SK-N-SH (cell line): ENCODE measurements around the gene SEPTIN2. TPM values are rescaled to one million over a fixed set of nuclear protein-coding genes. Genes with fewer than 3 reads are reported as not detected.

Source experiments
- CTCF ChIA-PET: fragments of 300-600, 350-600 bp; formaldehyde crosslinking; extraction: SDS; loops from one replicate; lab custom pipeline; 2021; lab: Yijun Ruan, JAX
- POLR2A ChIA-PET: fragments of 350-600 bp; sonication (Branson Sonifier 250); formaldehyde crosslinking; extraction: SDS; loops from one replicate; lab custom pipeline; 2020; ENCODE audit warnings: antibody characterized with exemption, inconsistent platforms; lab: Yijun Ruan, JAX
- DNase-seq: peaks from one replicate; pipeline ENCODE4 v3.0.0; 2012
- H2AFZ ChIP-seq: fragments of 200-600 bp; sonication (generic); 2 replicates; pipeline ENCODE4 v1.8.1; 2016; ENCODE audit warnings: antibody characterized with exemption, mild to moderate bottlenecking, low read depth
- H3F3A ChIP-seq: fragments of 200-600 bp; sonication (generic); replicated peaks from 2 replicates; pipeline ENCODE3; 2016; ENCODE audit warnings: antibody characterized with exemption, mild to moderate bottlenecking; ENCODE audit not compliant: insufficient read depth
- H3K27ac ChIP-seq, 2 experiments: fragments of 200-500 bp in 1 of 2; fragments of 200-600 bp in 1 of 2; sonication (Bioruptor generic) in 1 of 2; sonication (generic), shearing (Covaris generic) in 1 of 2; 2 replicates each; pipeline versions ENCODE4 v1.5.1 to v1.6.1; 2014 to 2016; ENCODE audit warnings: low read depth in 2 of 2, inconsistent platforms in 1 of 2, low read length in 1 of 2, mild to moderate bottlenecking in 1 of 2, mixed read lengths in 1 of 2
- H3K27me3 ChIP-seq: fragments of 200-600 bp; sonication (generic), shearing (Covaris generic); 2 replicates; pipeline ENCODE4 v1.6.1; 2016; ENCODE audit warnings: mixed run types; ENCODE audit not compliant: insufficient read depth
- H3K36me3 ChIP-seq, 2 experiments: fragments of 200-500 bp in 1 of 2; fragments of 200-600 bp in 1 of 2; sonication (Bioruptor generic) in 1 of 2; sonication (generic) in 1 of 2; replicated peaks in 1 of 2; 2 replicates each; pipeline versions ENCODE3 to v1.5.1; 2014 to 2016; ENCODE audit warnings: low read length in 1 of 2, mild to moderate bottlenecking in 1 of 2; ENCODE audit not compliant: insufficient read depth in 2 of 2, control insufficient read depth in 1 of 2
- H3K4me1 ChIP-seq, 2 experiments: fragments of 200-500 bp in 1 of 2; fragments of 200-600 bp in 1 of 2; sonication (Bioruptor generic) in 1 of 2; sonication (generic), shearing (Covaris generic) in 1 of 2; 2 replicates each; pipeline versions ENCODE4 v1.5.1 to v1.6.1; 2014 to 2016; ENCODE audit warnings: low read depth in 1 of 2, low read length in 1 of 2, mixed run types in 1 of 2; ENCODE audit not compliant: insufficient read depth in 2 of 2, control insufficient read depth in 1 of 2
- H3K4me2 ChIP-seq: fragments of 200-600 bp; sonication (generic), shearing (Covaris generic); 2 replicates; pipeline ENCODE4 v1.6.1; 2017; ENCODE audit warnings: mixed run types
- H3K4me3 ChIP-seq, 2 experiments: fragments of 200-500 bp in 1 of 2; fragments of 200-600 bp in 1 of 2; sonication (Bioruptor generic) in 1 of 2; sonication (generic), shearing (Covaris generic) in 1 of 2; 2 replicates each; pipeline versions ENCODE4 v1.5.1 to v1.8.1; 2014 to 2016; ENCODE audit warnings: low read depth in 2 of 2, inconsistent platforms in 1 of 2, low read length in 1 of 2, mild to moderate bottlenecking in 1 of 2, mixed read lengths in 1 of 2, moderate library complexity in 1 of 2
- H3K79me2 ChIP-seq: fragments of 200-600 bp; sonication (generic); 2 replicates; pipeline ENCODE4 v1.8.1; 2017; ENCODE audit warnings: mild to moderate bottlenecking; ENCODE audit not compliant: insufficient read depth
- H3K9ac ChIP-seq: fragments of 200-600 bp; sonication (generic); 2 replicates; pipeline ENCODE4 v1.6.1; 2017; ENCODE audit warnings: mixed run types
- H3K9me2 ChIP-seq: fragments of 200-600 bp; sonication (generic); 2 replicates; pipeline ENCODE4 v1.6.1; 2017; ENCODE audit warnings: mixed run types
- H3K9me3 ChIP-seq: fragments of 200-600 bp; sonication (generic); 2 replicates; pipeline ENCODE4 v1.6.1; 2017; ENCODE audit warnings: mixed run types, mild to moderate bottlenecking, moderate library complexity
- H4K20me1 ChIP-seq: fragments of 200-600 bp; sonication (generic); 2 replicates; pipeline ENCODE4 v1.6.1; 2017; ENCODE audit warnings: mild to moderate bottlenecking, mixed run types; ENCODE audit not compliant: insufficient read depth
- ELF1 ChIP-seq: IDR thresholded peaks from 2 replicates; pipeline ENCODE4 v1.4.0; 2012
- EP300 ChIP-seq, 2 experiments: IDR thresholded peaks; 2 replicates each; pipeline versions ENCODE4 v1.4.0 to v1.6.1; 2012; ENCODE audit warnings: borderline replicate concordance in 1 of 2, low read depth in 1 of 2, low read length in 1 of 2
- FOSL2 ChIP-seq: IDR thresholded peaks from 2 replicates; pipeline ENCODE4 v1.4.0; 2012; ENCODE audit warnings: low read depth, mild to moderate bottlenecking, moderate library complexity, borderline replicate concordance
- FOXJ3 ChIP-seq: sonication (generic); formaldehyde crosslinking; IDR thresholded peaks from 2 replicates; pipeline ENCODE4 v1.5.1; 2020; ENCODE audit warnings: mild to moderate bottlenecking, missing genetic modification reagents
- MEF2A ChIP-seq: IDR thresholded peaks from 2 replicates; pipeline ENCODE4 v1.4.0; 2012; ENCODE audit warnings: low read depth, borderline replicate concordance
- POLR2AphosphoS5 ChIP-seq: IDR thresholded peaks from 2 replicates; pipeline ENCODE4 v1.6.1; 2012; ENCODE audit warnings: low read depth, low read length
- RCOR1 ChIP-seq: fragments of 150-350 bp; IDR thresholded peaks from 2 replicates; pipeline ENCODE4 v1.6.1; 2017; ENCODE audit warnings: antibody characterized with exemption, low read length
- RXRA ChIP-seq: IDR thresholded peaks from 2 replicates; pipeline ENCODE4 v1.4.0; 2012; ENCODE audit warnings: low read depth, mild to moderate bottlenecking, borderline replicate concordance
- SIN3A ChIP-seq: IDR thresholded peaks from 2 replicates; pipeline ENCODE4 v1.6.1; 2012; ENCODE audit warnings: low read depth, mild to moderate bottlenecking, low read length, moderate library complexity, borderline replicate concordance
- SMC3 ChIP-seq: IDR thresholded peaks from 2 replicates; pipeline ENCODE4 v1.6.1; 2012; ENCODE audit warnings: low read depth, low read length, improper control_type of control experiment
- TEAD4 ChIP-seq: IDR thresholded peaks from 2 replicates; pipeline ENCODE4 v1.4.0; 2012; ENCODE audit warnings: mild to moderate bottlenecking, borderline replicate concordance; ENCODE audit not compliant: insufficient read depth
- USF1 ChIP-seq: IDR thresholded peaks from 2 replicates; pipeline ENCODE4 v1.4.0; 2012; ENCODE audit warnings: low read depth, borderline replicate concordance
- ZBTB33 ChIP-seq: IDR thresholded peaks from 2 replicates; pipeline ENCODE4 v1.4.0; 2012; ENCODE audit warnings: low read depth, borderline replicate concordance
- WGBS: methylation state at CpG from one replicate; pipeline ENCODE4 v1.1.6; 2017; ENCODE audit warnings: low lambda C conversion rate; 5-methylcytosine and 5-hydroxymethylcytosine counted together
- polyA plus RNA-seq, 3 experiments: library from polyadenylated mRNA; depleted of rRNA; stranded (reverse); fragments of >200 nt; gene quantifications; 2 replicates each; pipeline ENCODE4 v1.2.3, GENCODE V29; 2012
- TF ChIP-seq, protein P1 (sequence below): IDR thresholded peaks from 2 replicates; pipeline ENCODE4 v1.6.1; 2012; ENCODE audit warnings: mild to moderate bottlenecking, low read depth, low read length, moderate library complexity
- TF ChIP-seq, protein P2 (sequence below): IDR thresholded peaks from 2 replicates; pipeline ENCODE4; 2012
- TF ChIP-seq, protein P3 (sequence below): fragments of 200-600 bp; sonication (generic); IDR thresholded peaks from 2 replicates; pipeline ENCODE4 v1.6.1; 2017; ENCODE audit warnings: antibody characterized with exemption, mild to moderate bottlenecking, moderate library complexity
- TF ChIP-seq, protein P4 (sequence below): fragments of 150-350 bp; IDR thresholded peaks from 2 replicates; pipeline ENCODE4 v1.6.1; 2017; ENCODE audit warnings: antibody characterized with exemption, low read length, low read depth, borderline replicate concordance

The SEPTIN2 gene
- polyA plus RNA-seq, 1 of the 3 experiments (the other 2 are of a cell fraction), result 226 TPM

DNA sequence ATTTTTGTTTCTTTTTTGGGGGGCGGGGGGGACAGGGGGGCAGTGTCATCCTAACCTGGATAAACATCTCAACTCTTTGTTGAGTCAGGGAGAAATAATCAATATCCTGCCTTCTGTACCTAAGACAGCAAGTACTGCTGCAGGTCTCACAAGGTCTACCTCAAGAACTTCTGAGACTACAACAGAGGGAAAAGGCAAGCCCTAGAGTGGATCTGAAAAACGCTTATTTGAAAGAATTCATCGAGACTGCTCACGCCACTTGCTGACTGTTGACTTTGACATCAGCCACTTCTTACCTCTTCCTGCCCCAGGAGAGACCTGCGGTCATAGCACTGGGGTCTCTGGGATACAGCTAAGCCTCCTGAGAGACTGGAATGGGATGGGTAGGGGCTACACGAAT, 8.7 kb upstream of the SEPTIN2 start:
- TF ChIP-seq, protein P1, sequence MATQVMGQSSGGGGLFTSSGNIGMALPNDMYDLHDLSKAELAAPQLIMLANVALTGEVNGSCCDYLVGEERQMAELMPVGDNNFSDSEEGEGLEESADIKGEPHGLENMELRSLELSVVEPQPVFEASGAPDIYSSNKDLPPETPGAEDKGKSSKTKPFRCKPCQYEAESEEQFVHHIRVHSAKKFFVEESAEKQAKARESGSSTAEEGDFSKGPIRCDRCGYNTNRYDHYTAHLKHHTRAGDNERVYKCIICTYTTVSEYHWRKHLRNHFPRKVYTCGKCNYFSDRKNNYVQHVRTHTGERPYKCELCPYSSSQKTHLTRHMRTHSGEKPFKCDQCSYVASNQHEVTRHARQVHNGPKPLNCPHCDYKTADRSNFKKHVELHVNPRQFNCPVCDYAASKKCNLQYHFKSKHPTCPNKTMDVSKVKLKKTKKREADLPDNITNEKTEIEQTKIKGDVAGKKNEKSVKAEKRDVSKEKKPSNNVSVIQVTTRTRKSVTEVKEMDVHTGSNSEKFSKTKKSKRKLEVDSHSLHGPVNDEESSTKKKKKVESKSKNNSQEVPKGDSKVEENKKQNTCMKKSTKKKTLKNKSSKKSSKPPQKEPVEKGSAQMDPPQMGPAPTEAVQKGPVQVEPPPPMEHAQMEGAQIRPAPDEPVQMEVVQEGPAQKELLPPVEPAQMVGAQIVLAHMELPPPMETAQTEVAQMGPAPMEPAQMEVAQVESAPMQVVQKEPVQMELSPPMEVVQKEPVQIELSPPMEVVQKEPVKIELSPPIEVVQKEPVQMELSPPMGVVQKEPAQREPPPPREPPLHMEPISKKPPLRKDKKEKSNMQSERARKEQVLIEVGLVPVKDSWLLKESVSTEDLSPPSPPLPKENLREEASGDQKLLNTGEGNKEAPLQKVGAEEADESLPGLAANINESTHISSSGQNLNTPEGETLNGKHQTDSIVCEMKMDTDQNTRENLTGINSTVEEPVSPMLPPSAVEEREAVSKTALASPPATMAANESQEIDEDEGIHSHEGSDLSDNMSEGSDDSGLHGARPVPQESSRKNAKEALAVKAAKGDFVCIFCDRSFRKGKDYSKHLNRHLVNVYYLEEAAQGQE, result no peak
- TF ChIP-seq EP300 (IDR thresholded peaks at IDR 0.05; ENCODE audit: borderline replicate concordance in 1 of 2, low read depth in 1 of 2, low read length in 1 of 2), result no peak
- TF ChIP-seq RXRA, result no peak
- TF ChIP-seq TEAD4, result no peak
- TF ChIP-seq ELF1, result no peak
- TF ChIP-seq, protein P2, sequence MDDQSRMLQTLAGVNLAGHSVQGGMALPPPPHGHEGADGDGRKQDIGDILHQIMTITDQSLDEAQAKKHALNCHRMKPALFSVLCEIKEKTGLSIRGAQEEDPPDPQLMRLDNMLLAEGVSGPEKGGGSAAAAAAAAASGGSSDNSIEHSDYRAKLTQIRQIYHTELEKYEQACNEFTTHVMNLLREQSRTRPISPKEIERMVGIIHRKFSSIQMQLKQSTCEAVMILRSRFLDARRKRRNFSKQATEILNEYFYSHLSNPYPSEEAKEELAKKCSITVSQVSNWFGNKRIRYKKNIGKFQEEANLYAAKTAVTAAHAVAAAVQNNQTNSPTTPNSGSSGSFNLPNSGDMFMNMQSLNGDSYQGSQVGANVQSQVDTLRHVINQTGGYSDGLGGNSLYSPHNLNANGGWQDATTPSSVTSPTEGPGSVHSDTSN, result no peak
- TF ChIP-seq, protein P3, sequence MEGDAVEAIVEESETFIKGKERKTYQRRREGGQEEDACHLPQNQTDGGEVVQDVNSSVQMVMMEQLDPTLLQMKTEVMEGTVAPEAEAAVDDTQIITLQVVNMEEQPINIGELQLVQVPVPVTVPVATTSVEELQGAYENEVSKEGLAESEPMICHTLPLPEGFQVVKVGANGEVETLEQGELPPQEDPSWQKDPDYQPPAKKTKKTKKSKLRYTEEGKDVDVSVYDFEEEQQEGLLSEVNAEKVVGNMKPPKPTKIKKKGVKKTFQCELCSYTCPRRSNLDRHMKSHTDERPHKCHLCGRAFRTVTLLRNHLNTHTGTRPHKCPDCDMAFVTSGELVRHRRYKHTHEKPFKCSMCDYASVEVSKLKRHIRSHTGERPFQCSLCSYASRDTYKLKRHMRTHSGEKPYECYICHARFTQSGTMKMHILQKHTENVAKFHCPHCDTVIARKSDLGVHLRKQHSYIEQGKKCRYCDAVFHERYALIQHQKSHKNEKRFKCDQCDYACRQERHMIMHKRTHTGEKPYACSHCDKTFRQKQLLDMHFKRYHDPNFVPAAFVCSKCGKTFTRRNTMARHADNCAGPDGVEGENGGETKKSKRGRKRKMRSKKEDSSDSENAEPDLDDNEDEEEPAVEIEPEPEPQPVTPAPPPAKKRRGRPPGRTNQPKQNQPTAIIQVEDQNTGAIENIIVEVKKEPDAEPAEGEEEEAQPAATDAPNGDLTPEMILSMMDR, result no peak
- no peak for TF ChIP-seq SMC3
- no peak for TF ChIP-seq POLR2AphosphoS5
- no peak for TF ChIP-seq FOXJ3 (CRISPR knock-in tag)
- no peak for TF ChIP-seq MEF2A
- no peak for TF ChIP-seq FOSL2
- no peak for TF ChIP-seq USF1
- no peak for TF ChIP-seq ZBTB33
- TF ChIP-seq SIN3A, result no peak
- TF ChIP-seq, protein P4, sequence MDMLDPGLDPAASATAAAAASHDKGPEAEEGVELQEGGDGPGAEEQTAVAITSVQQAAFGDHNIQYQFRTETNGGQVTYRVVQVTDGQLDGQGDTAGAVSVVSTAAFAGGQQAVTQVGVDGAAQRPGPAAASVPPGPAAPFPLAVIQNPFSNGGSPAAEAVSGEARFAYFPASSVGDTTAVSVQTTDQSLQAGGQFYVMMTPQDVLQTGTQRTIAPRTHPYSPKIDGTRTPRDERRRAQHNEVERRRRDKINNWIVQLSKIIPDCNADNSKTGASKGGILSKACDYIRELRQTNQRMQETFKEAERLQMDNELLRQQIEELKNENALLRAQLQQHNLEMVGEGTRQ, result no peak
- TF ChIP-seq RCOR1, result no peak
- H2AFZ ChIP-seq, result no peak overlapping the region
- H3K27ac ChIP-seq, result no peak overlapping the region
- no peak overlapping the region for H3K9ac ChIP-seq
- POLR2A ChIA-PET, result interaction anchor here (0.9 kb wide), 1 partner anchor 15 kb away, joined by 3 read pairs; no protein-coding TSS in a partner anchor
- no peaks in the 10 kb centered on the region for H3K27me3 ChIP-seq
- H3K9me3 ChIP-seq, result no peaks in the 10 kb centered on the region
- H3K36me3 ChIP-seq, result peaks cover 0 to 3% of the 10 kb centered on the region in 2 experiments
- peaks cover 0 to 40% of the 10 kb centered on the region in 2 experiments; a peak in 2 of 4 replicates for H3K4me1 ChIP-seq
- H4K20me1 ChIP-seq, result peaks cover 90% of the 10 kb centered on the region
- H3K4me3 ChIP-seq, result no peak overlapping the region
- H3F3A ChIP-seq, result no peaks in the 10 kb centered on the region
- CTCF ChIA-PET, result interaction anchor here (0.7 kb wide), 1 partner anchor 14 kb away, joined by 3 read pairs; no protein-coding TSS in a partner anchor
- no peak overlapping the region for H3K4me2 ChIP-seq
- peaks cover 100% of the 10 kb centered on the region for H3K79me2 ChIP-seq
- DNase-seq, result no peak
- H3K9me2 ChIP-seq, result no peaks in the 10 kb centered on the region
- WGBS, result 97% methylated on average over 6 of the region's 6 CpGs
